Pons (tissue), 1 donor: ENCODE data around the gene NCBP3.
"Not testable (repeated sequence)": the region's sequence is repeated elsewhere in the genome, so short reads cannot be mapped to it uniquely, and the experiment has no call there.

ENCODE experiments used
- DNase-seq: peaks from one replicate; pipeline ENCODE4 v3.0.0-alpha.2; 2016; ENCODE audit warnings: low spot score

Gene NCBP3

DNA sequence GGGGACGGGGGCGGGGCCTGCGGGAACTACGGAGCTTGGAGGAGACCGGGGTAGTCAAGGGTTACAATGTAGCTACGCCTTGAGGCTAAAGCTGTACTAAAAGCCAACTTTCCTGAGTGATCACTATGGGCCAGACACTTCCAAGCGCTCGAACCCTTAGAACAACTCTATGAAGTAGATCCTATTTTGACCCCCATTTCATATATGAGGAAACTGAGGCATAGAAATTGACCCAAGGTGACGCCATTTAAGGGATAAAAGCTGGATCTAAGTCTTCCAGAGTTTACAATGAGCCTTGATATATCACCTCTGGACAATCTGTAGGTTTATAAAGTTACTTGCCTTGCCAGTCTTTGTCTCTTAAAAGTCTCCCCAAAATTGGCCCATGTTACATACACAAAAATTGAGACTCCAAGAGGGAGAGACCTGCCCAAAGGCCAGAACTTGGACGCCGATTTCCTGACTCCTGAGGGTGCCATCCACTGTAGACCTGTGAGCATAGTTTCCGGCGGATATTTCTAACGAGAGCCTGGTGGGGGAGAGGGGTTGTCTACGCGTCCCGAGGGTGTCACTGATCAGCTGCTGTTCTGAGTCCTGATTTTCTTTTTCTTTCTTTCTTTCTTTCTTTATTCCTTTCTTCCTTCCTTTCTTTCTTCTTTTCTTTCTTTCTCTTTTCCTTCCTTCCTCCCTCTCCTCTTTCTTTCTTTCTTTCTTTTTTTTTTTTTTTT is 555 bp upstream of the NCBP3 start:
- DNase-seq, result no peak

GRCh38 chr17:3845291-3845620 is 790 bp downstream of the NCBP3 start:
- DNase-seq, result no peak

DNA sequence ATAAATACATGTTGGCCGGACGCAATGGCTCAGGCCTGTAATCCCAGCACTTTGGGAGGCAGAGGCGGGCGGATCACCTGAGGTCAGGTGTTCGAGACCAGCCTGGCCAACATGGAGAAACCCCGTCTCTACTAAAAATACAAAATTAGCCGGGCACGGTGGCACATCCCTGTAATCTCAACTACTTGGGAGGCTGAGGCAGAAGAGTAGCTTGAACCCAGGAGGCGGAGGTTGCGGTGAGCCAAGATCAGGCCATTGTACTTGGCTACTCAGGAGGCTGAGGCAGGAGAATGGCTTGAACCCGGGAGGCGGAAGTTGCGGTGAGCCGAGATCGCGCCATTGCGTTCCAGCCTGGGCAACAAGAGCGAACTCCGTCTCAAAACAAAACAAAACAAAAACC is 1.5 kb downstream of the NCBP3 start:
- not testable (repeated sequence) for DNase-seq

- no peak for DNase-seq
Observed at GRCh38 chr17:3843935-3844516, 2.0 kb downstream of the NCBP3 start.

GRCh38 chr17:3838206-3838605 is 7.8 kb downstream of the NCBP3 start:
- no peak for DNase-seq

- no peak for DNase-seq
Observed at GRCh38 chr17:3836551-3836950, 9.5 kb downstream of the NCBP3 start.

GRCh38 chr17:3835410-3836229 is 10.4 kb downstream of the NCBP3 start:
- DNase-seq, result no peak

DNA sequence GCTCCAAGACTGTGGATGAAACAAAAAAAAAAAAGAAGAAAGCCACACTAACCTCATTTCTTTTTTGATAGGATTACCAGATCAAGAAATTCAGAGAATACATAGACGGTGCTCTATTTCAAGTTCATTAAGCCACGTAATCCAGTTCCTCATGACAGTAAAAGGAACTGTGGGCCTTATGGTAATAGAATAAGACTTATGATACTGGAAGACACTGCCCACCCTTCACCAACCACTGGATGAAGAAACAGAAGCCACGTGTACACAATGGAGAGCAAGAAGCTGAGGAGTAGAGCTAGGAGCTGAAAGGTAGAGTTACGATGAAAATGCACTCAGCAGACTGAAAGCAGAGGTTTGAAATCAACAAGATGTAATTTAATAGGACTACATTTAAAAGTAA is 11.2 kb downstream of the NCBP3 start:
- no peak for DNase-seq

DNA sequence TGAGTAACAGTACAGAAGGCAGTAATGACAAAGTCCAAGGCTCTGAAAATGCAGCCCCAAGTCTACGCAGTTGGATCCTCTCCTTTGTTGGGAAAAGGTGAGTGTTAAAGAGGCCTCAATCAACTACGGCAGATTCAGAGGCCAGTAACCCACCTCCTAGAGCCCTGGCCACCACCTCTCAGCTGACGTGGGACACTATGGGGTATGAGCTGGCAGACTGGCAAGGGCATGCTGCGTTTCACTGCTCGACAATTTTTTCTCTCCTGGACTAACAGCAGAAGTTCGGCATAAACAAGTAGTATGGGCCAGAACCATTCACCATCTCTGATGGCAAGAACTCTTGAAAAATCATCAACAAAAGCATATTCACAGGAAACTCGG is 17.2 kb downstream of the NCBP3 start:
- DNase-seq, result no peak

DNA sequence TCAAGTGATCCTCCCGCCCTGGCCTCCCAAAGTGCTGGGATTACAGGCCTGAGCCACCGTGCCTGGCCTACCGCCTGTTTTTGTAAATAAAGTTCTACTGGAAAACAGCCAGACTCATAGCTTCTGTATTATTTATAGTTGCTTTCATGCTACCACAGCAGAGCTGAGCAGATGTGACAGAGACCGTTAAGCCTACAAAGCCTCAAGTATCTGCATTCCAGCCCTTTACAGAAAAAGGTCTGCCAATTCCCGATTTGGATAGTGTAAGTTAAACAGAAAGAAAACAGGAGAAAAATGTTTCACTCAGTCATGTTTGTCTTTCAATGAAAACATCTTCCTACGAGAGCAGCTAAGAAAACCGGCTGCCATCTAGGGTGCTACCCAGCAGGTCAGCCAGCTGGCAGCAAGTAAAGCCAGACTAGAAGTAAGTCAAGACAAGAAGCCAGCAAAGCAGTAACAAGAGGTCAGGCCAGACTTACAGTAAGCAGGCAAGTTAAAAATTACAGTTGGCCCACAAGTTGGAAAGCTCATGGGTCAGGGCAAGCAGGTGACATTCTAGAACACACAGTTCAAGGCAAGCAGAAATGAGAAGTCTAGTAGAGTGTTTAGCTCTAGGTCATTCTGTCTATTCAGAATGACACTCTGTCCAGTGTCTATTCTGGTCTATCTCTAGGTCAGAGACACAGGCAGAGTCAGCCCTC is 17.7 kb downstream of the NCBP3 start:
- no peak for DNase-seq

GRCh38 chr17:3827124-3827773 is 18.8 kb downstream of the NCBP3 start:
- DNase-seq, result peak; percentile 92

- DNase-seq, result no peak
Observed at GRCh38 chr17:3826191-3826590, 19.9 kb downstream of the NCBP3 start.

GRCh38 chr17:3821101-3821500 is 24.9 kb downstream of the NCBP3 start:
- DNase-seq, result no peak

- DNase-seq, result peak; percentile 55
Observed at GRCh38 chr17:3818786-3819185, 27.3 kb downstream of the NCBP3 start.

DNA sequence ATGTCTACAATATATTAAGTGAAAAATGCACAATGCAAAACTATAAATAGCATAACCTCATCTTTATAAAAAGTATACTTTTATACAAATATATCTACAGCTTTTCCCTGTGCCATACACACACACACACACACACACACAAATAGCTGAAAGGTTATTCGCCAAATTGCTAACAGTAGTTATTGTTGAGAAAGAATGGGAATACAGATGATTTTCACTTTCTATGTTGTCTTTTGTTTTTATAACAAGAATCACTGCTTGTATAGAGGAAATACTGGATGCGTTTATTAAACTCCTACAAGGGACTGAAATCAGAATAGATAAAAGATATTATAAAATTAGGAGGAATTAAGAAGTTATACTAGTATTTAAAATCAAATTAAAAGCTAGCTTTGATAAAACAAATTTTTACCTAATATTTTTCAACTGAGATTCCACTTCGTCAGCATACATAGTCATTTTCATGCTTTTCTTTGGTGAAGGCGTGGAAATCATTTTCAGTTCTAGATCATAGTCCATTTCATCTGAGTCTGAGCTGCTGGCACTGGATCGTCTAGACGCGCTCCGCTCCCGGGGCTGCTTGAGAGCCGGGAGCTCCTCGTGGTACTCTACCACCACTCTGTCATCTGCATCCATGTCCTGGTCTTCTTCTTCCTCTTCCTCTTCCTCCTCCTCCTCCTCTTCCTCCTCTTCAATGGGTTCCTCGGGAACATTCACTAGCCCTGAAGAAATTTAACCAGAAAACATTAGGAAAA is 28.0 kb downstream of the NCBP3 start:
- peak; percentile 91 for DNase-seq

DNA sequence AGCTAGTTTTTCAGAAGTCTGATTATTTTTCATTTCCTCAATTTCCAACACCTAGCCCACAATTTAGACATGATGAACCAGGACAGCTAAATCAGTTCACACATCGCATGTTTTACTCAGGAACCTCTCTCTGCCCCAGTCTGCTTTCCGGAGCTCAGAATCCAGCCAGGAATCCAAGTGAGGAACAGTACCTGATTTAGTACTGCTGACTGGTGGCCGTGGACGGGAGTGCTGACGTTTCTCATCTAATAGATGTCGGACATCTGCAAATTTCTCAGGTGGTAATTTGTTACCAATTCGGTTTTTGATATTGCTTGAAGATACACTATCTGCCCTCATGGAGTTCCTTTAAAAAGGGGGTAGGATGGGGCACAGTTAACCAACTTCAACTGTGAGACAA is 30.1 kb downstream of the NCBP3 start:
- no peak for DNase-seq

GRCh38 chr17:3815122-3815521 is 30.9 kb downstream of the NCBP3 start:
- DNase-seq, result no peak

GRCh38 chr17:3814361-3814760 is 31.7 kb downstream of the NCBP3 start:
- DNase-seq, result no peak

GRCh38 chr17:3813171-3813570 is 32.9 kb downstream of the NCBP3 start:
- no peak for DNase-seq

DNA sequence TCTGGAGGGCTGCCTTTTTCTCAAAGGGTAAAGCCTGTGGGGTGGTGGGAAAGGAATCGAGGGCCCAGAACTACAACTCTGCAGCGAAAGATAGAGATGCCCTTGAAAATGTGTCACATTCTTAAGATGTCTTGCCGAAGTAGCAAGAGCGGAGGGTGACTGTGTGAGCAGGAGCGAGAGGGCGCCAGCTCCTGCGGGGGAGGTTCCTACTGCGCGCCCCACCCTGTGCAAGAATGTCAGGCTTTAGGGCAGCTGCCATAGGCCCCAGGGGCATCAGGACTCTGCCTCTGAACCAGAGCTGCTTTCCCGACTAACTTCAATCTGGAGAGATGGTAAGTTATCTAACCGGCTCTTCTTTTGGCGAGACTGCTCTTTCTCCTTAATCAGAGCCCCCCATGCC is 33.3 kb downstream of the NCBP3 start:
- DNase-seq, result no peak

GRCh38 chr17:3812284-3812683 is 33.8 kb downstream of the NCBP3 start:
- DNase-seq, result no peak
